ENCODE results near the gene LGR5. TPM values are rescaled to one million over a fixed set of nuclear protein-coding genes. Genes with fewer than 3 reads are reported as not detected.

The LGR5 gene
- total RNA-seq, 1 donor from 2014 or later, result 0.32 TPM

DNA sequence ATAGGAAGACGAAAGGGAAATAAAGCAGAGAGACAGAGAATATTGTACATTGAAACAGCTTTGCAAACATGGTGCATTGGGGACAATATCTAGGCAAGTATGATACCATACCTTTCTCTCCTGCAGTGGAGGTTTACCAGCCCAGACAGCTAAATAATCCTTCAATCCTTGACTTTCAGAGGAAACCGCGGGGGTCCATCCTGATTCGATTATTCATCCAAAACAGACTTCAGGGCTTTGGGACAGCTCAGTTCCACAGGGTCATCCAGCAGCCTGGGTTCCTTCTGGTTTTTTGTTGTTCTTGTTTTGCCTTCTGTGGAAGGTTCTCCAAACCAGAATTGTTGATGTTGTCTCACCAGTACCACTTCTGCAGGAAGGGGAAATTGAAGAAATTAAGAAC is 81.5 kb downstream of the LGR5 start:
- Histone ChIP-seq H2AFZ (ENCODE audit: low read depth, low read length) (no peak overlapping the region), H3K79me2 (ENCODE audit: insufficient read depth, low read length) (no peaks in the 10 kb centered on the region), H3K4me1 (ENCODE audit: insufficient read depth, low read length) (no peaks in the 10 kb centered on the region), H3K4me3 (ENCODE audit: insufficient read depth, low read depth, low read length) (no peak overlapping the region), H3K36me3 (ENCODE audit: insufficient read depth, low read length) (no peaks in the 10 kb centered on the region), H3K9ac (ENCODE audit: low read length) (no peak overlapping the region), H3K27ac (ENCODE audit: low read depth, low read length) (no peak overlapping the region), H3K4me2 (ENCODE audit: low read length) (no peak overlapping the region), H3K27me3 (ENCODE audit: insufficient read depth, low read length) (no peaks in the 10 kb centered on the region), H3K9me3 (ENCODE audit: insufficient read depth, low read depth, low read length) (no peaks in the 10 kb centered on the region), H4K20me1 (ENCODE audit: insufficient read depth, low read length) (no peaks in the 10 kb centered on the region)
- TF ChIP-seq, protein P1, sequence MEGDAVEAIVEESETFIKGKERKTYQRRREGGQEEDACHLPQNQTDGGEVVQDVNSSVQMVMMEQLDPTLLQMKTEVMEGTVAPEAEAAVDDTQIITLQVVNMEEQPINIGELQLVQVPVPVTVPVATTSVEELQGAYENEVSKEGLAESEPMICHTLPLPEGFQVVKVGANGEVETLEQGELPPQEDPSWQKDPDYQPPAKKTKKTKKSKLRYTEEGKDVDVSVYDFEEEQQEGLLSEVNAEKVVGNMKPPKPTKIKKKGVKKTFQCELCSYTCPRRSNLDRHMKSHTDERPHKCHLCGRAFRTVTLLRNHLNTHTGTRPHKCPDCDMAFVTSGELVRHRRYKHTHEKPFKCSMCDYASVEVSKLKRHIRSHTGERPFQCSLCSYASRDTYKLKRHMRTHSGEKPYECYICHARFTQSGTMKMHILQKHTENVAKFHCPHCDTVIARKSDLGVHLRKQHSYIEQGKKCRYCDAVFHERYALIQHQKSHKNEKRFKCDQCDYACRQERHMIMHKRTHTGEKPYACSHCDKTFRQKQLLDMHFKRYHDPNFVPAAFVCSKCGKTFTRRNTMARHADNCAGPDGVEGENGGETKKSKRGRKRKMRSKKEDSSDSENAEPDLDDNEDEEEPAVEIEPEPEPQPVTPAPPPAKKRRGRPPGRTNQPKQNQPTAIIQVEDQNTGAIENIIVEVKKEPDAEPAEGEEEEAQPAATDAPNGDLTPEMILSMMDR (IDR thresholded peaks at IDR 0.05; ENCODE audit: insufficient read depth, low read depth, low read length), result no peak
- TF ChIP-seq EZH2 (IDR thresholded peaks at IDR 0.05; ENCODE audit: insufficient read depth, low read length), result no peak
- H3K27me3 Mint-ChIP-seq (ENCODE audit: low read depth, unreplicated experiment), result no peaks in the 10 kb centered on the region
- DNase-seq (ENCODE audit: low read depth), result no peak
- no peak overlapping the region for H3K4me3 Mint-ChIP-seq (ENCODE audit: unreplicated experiment)
- peaks cover 3% of the 10 kb centered on the region for H3K4me1 Mint-ChIP-seq (ENCODE audit: low read depth, unreplicated experiment)
- FAIRE-seq, result no peak
- H3K27ac Mint-ChIP-seq (ENCODE audit: unreplicated experiment), result no peak overlapping the region
- no peaks in the 10 kb centered on the region for H3K36me3 Mint-ChIP-seq (ENCODE audit: low read depth, unreplicated experiment)
- H3K9me3 Mint-ChIP-seq (ENCODE audit: unreplicated experiment), result no peaks in the 10 kb centered on the region

- Histone ChIP-seq H3K79me2 (ENCODE audit: insufficient read depth, low read length) (no peaks in the 10 kb centered on the region), H3K4me3 (ENCODE audit: insufficient read depth, low read depth, low read length) (no peak overlapping the region), H3K36me3 (ENCODE audit: insufficient read depth, low read length) (no peaks in the 10 kb centered on the region), H3K9ac (ENCODE audit: low read length) (no peak overlapping the region), H3K4me1 (ENCODE audit: insufficient read depth, low read length) (no peaks in the 10 kb centered on the region), H3K4me2 (ENCODE audit: low read length) (no peak overlapping the region), H3K27me3 (ENCODE audit: insufficient read depth, low read length) (no peaks in the 10 kb centered on the region), H4K20me1 (ENCODE audit: insufficient read depth, low read length) (no peaks in the 10 kb centered on the region), H2AFZ (ENCODE audit: low read depth, low read length) (no peak overlapping the region), H3K9me3 (ENCODE audit: insufficient read depth, low read depth, low read length) (no peaks in the 10 kb centered on the region), H3K27ac (ENCODE audit: low read depth, low read length) (no peak overlapping the region)
- FAIRE-seq (no peak), DNase-seq (ENCODE audit: low read depth) (no peak)
- Mint-ChIP-seq H3K9me3 (ENCODE audit: unreplicated experiment) (no peaks in the 10 kb centered on the region), H3K27me3 (ENCODE audit: low read depth, unreplicated experiment) (no peaks in the 10 kb centered on the region), H3K36me3 (ENCODE audit: low read depth, unreplicated experiment) (no peaks in the 10 kb centered on the region), H3K27ac (ENCODE audit: unreplicated experiment) (no peak overlapping the region), H3K4me1 (ENCODE audit: low read depth, unreplicated experiment) (peaks cover 3% of the 10 kb centered on the region), H3K4me3 (ENCODE audit: unreplicated experiment) (no peak overlapping the region)
- TF ChIP-seq EZH2 (IDR thresholded peaks at IDR 0.05; ENCODE audit: insufficient read depth, low read length), result no peak
- TF ChIP-seq, protein P1 (IDR thresholded peaks at IDR 0.05; ENCODE audit: insufficient read depth, low read depth, low read length), result no peak
Measured at GRCh38 chr12:71524626-71525025, 85.0 kb downstream of the LGR5 start.

DNA sequence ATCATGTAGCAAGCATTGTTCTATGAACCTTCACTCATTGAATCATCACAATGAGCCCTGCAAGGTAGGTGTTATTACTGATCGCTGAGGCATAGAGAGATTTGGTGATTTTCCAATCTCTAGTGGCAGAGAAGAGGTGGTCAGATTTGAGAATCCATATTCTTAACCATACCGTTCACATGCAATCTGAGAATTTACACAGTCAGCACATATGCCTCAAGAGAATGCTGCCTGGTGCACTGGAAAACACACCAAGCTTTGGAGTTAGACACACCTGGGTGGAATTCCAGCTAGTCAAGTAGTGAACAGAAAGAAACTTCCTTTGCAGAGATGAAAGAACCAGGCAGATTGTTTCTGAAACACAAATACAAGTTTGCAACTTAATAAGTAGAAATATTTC is 94.1 kb downstream of the LGR5 start:
- no peaks in the 10 kb centered on the region for H3K79me2 ChIP-seq (ENCODE audit: insufficient read depth, low read length)
- FAIRE-seq (no peak), DNase-seq (ENCODE audit: low read depth) (no peak)
- Mint-ChIP-seq H3K4me1 (ENCODE audit: low read depth, unreplicated experiment) (peaks cover 2% of the 10 kb centered on the region), H3K9me3 (ENCODE audit: unreplicated experiment) (no peaks in the 10 kb centered on the region), H3K36me3 (ENCODE audit: low read depth, unreplicated experiment) (no peaks in the 10 kb centered on the region), H3K27ac (ENCODE audit: unreplicated experiment) (no peak overlapping the region), H3K4me3 (ENCODE audit: unreplicated experiment) (no peak overlapping the region), H3K27me3 (ENCODE audit: low read depth, unreplicated experiment) (no peaks in the 10 kb centered on the region)
- no peaks in the 10 kb centered on the region for H4K20me1 ChIP-seq (ENCODE audit: insufficient read depth, low read length)
- TF ChIP-seq, protein P1 (IDR thresholded peaks at IDR 0.05; ENCODE audit: insufficient read depth, low read depth, low read length), result no peak
- no peak for TF ChIP-seq EZH2 (IDR thresholded peaks at IDR 0.05; ENCODE audit: insufficient read depth, low read length)
- H3K27ac ChIP-seq (ENCODE audit: low read depth, low read length), result no peak overlapping the region
- H3K9ac ChIP-seq (ENCODE audit: low read length), result no peak overlapping the region
- no peak overlapping the region for H2AFZ ChIP-seq (ENCODE audit: low read depth, low read length)
- H3K27me3 ChIP-seq (ENCODE audit: insufficient read depth, low read length), result no peaks in the 10 kb centered on the region
- H3K9me3 ChIP-seq (ENCODE audit: insufficient read depth, low read depth, low read length), result no peaks in the 10 kb centered on the region
- no peak overlapping the region for H3K4me2 ChIP-seq (ENCODE audit: low read length)
- no peak overlapping the region for H3K4me3 ChIP-seq (ENCODE audit: insufficient read depth, low read depth, low read length)
- H3K36me3 ChIP-seq (ENCODE audit: insufficient read depth, low read length), result no peaks in the 10 kb centered on the region
- H3K4me1 ChIP-seq (ENCODE audit: insufficient read depth, low read length), result no peaks in the 10 kb centered on the region
